Stimulated activated CD8-positive, alpha-beta memory T cell treated with anti-CD3 and anti-CD28 coated beads, Interleukin-15, amount 100 ng/mL, for 48 hours (primary cell): ENCODE results near the gene PLXNA4.
"Not testable (repeated sequence)": the region's sequence is repeated elsewhere in the genome, so short reads cannot be mapped to it uniquely, and the experiment has no call there.

Experiments
- DNase-seq, 2 donors: peaks; one replicate each; pipeline ENCODE4 v3.0.0-alpha.2; 2020; ENCODE audit warnings: low read depth in 2 of 2

Gene PLXNA4

GRCh38 chr7:132392713-132393112 lies 183.6 kb downstream of the PLXNA4 start:
- no peak for DNase-seq

GRCh38 chr7:132390705-132391104 lies 185.6 kb downstream of the PLXNA4 start:
- DNase-seq = no peak

- not testable (repeated sequence) for DNase-seq
These were observed 186.2 kb downstream of the PLXNA4 start for GRCh38 chr7:132390049-132390448.

- DNase-seq = no peak
These were observed 187.6 kb downstream of the PLXNA4 start for GRCh38 chr7:132388688-132389087.

GRCh38 chr7:132387596-132387995 lies 188.7 kb downstream of the PLXNA4 start:
- DNase-seq = no peak

GRCh38 chr7:132386201-132386681 lies 190.0 kb downstream of the PLXNA4 start:
- DNase-seq = no peak

GRCh38 chr7:132383962-132384361 lies 192.3 kb downstream of the PLXNA4 start:
- DNase-seq = no peak

- DNase-seq = no peak
These were observed 194.4 kb downstream of the PLXNA4 start for GRCh38 chr7:132381742-132382472.

- DNase-seq = no peak
These were observed 196.2 kb downstream of the PLXNA4 start for GRCh38 chr7:132380059-132380458.

GRCh38 chr7:132379292-132379691 lies 197.0 kb downstream of the PLXNA4 start:
- no peak for DNase-seq

GRCh38 chr7:132377703-132378584 lies 198.3 kb downstream of the PLXNA4 start:
- DNase-seq = no peak

GRCh38 chr7:132377015-132377414 lies 199.3 kb downstream of the PLXNA4 start:
- DNase-seq = no peak

- no peak for DNase-seq
These were observed 199.8 kb downstream of the PLXNA4 start for GRCh38 chr7:132376361-132377013.

- DNase-seq = no peak
These were observed 202.4 kb downstream of the PLXNA4 start for GRCh38 chr7:132373879-132374278.

GRCh38 chr7:132373041-132373440 lies 203.2 kb downstream of the PLXNA4 start:
- no peak for DNase-seq

- DNase-seq = no peak
These were observed 204.3 kb downstream of the PLXNA4 start for GRCh38 chr7:132371948-132372347.

GRCh38 chr7:132368246-132368900 lies 207.9 kb downstream of the PLXNA4 start:
- no peak for DNase-seq

- no peak for DNase-seq
These were observed 208.5 kb downstream of the PLXNA4 start for GRCh38 chr7:132367795-132368194.

GRCh38 chr7:132367004-132367403 lies 209.3 kb downstream of the PLXNA4 start:
- no peak for DNase-seq

- no peak for DNase-seq
These were observed 212.0 kb downstream of the PLXNA4 start for GRCh38 chr7:132364226-132364625.

GRCh38 chr7:132362059-132362458 lies 214.2 kb downstream of the PLXNA4 start:
- no peak for DNase-seq

- DNase-seq = no peak
These were observed 215.1 kb downstream of the PLXNA4 start for GRCh38 chr7:132361146-132361545.
